ENCODE results near the gene FAM81A.
"Not testable (repeated sequence)": the region's sequence is repeated elsewhere in the genome, so short reads cannot be mapped to it uniquely, and the experiment has no call there.

The FAM81A gene

GRCh38 chr15:59437817-59438624 lies at the start of gene FAM81A:
FAM81A (plus strand) TSS chr15:59438186; CDS start chr15:59458627, 20,441 bp downstream.
- DNase-seq (ENCODE audit: extremely low read depth in 1 of 2, low read depth in 1 of 2), result no peak

- no peak for DNase-seq (ENCODE audit: extremely low read depth in 1 of 2, low read depth in 1 of 2)
Measured at GRCh38 chr15:59388670-59389069, 49.3 kb upstream of the FAM81A start.

- no peak for DNase-seq (ENCODE audit: extremely low read depth in 1 of 2, low read depth in 1 of 2)
Measured at GRCh38 chr15:59392299-59392698, 45.7 kb upstream of the FAM81A start.

GRCh38 chr15:59394166-59394661 lies 43.8 kb upstream of the FAM81A start:
- DNase-seq (ENCODE audit: extremely low read depth in 1 of 2, low read depth in 1 of 2), result no peak

DNA sequence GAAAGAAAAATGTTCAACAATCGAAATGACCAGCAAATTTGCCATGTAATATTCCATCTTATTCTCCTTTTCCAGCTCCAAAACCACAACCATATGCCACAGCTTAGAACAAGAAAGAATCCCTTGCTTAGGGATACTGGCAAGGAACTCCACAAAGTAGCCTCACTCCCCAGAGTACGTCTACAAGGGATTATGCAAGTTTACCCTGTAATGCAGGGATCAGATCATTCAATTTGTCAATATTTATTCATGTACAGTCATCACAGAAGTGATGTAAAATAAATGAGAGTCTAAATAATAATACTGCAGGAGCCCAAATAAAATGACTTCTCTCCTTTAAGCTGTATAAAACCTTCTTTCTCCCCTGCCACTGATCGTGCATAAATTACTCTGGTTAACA lies 41.8 kb upstream of the FAM81A start:
- no peak for DNase-seq (ENCODE audit: extremely low read depth in 1 of 2, low read depth in 1 of 2)

- DNase-seq (ENCODE audit: extremely low read depth in 1 of 2, low read depth in 1 of 2), result no peak
Measured at GRCh38 chr15:59396679-59397078, 41.3 kb upstream of the FAM81A start.

DNA sequence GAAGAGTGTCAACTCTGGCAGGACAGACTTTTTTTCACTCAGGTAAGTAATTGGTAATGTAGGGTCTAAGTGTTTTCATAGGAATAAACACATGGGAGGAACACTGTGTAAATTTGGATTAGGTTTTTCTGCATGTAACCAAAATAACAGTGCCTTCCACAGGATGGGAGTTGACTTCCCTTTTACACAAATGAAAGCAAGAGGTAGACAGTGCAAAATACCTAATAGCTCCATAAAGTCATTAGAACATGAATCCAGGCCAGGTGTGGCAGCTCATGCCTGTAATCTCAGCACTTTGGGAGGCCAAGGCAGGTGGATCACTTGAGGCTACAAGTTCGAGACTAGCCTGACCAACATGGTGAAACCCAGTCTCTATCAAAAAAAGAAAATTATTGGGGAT lies 39.8 kb upstream of the FAM81A start:
- no peak for DNase-seq (ENCODE audit: extremely low read depth in 1 of 2, low read depth in 1 of 2)

- no peak for DNase-seq (ENCODE audit: extremely low read depth in 1 of 2, low read depth in 1 of 2)
Measured at GRCh38 chr15:59399465-59400102, 38.4 kb upstream of the FAM81A start.

GRCh38 chr15:59400103-59400813 lies 37.7 kb upstream of the FAM81A start:
- DNase-seq (ENCODE audit: extremely low read depth in 1 of 2, low read depth in 1 of 2), result no peak

DNA sequence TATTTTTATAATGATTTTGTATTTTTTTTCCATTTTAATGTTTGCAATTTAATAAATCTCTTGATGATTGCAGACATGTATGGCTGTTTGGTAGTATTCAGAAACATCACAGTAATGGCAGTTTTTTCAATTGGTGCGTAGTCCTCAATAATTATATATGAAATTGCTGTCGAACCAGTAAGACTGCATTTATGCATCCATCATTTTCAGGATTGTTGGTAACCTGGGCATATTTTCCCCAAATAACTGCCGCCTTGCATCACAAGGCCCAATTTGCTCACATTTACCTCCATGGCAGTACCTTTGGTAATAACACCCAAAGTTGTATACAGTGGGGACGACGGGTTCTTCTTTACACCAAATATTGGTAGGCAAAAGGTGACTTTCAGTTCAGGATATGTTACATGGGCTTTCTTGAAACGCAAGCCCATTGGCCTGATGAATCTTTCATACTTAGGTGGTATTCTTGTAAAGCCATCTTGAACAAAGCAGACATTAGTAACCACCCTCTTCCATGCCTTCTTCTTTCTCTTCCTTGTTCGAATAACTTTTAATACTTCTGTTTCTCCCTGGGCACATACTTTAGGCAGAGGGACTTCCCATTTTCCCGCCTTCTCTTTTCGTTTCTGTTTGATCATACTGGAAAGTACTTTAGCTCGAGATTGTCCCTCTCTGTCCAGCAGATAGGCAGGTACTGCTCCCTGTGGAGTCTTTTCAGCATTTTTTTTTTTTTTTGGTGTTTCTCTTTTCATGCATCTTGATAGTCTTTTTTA lies 36.7 kb upstream of the FAM81A start:
- DNase-seq (ENCODE audit: extremely low read depth in 1 of 2, low read depth in 1 of 2), result not testable (repeated sequence)

GRCh38 chr15:59401824-59402569 lies 36.0 kb upstream of the FAM81A start:
- DNase-seq (ENCODE audit: extremely low read depth in 1 of 2, low read depth in 1 of 2), result no peak

DNA sequence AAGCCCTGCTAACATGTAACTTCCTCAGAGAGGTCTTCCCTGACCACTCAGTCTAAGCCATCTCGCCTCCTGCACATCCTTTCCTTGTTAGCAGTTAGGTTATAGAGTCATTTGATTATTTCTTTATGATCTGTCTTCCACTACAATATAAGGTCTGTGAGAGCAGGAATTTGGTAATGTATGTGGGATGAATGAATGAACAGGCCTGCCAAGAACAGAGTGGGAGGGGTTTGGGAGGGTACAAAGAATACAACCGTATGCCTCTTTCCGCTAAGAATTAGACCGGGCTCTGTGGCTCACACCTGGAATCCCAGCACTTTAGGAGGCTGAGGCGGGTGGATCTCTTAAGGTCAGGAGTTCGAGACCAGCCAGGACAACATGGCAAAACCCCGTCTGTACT lies 32.9 kb upstream of the FAM81A start:
- DNase-seq (ENCODE audit: extremely low read depth in 1 of 2, low read depth in 1 of 2), result no peak

DNA sequence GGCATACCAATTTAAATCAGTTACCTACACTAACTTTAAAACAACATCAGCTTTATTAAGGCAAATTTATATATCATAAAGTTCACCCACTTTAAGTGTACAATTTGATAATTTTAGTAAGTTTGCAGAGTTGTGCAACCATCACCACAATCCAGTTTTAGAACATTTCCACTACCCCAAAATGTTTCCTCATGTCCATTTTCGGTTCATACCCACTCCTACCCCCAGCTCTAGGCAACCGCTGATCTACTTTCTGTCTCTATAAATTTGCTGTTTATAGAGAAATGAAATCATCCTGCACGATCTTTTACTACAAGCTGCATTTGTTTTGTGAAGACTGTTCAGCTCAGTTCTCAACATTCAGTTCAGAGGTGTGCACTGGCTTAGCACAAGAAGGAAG lies 31.5 kb upstream of the FAM81A start:
- DNase-seq (ENCODE audit: extremely low read depth in 1 of 2, low read depth in 1 of 2), result no peak

GRCh38 chr15:59407946-59408345 lies 30.0 kb upstream of the FAM81A start:
- no peak for DNase-seq (ENCODE audit: extremely low read depth in 1 of 2, low read depth in 1 of 2)

GRCh38 chr15:59410391-59410896 lies 27.5 kb upstream of the FAM81A start:
- no peak for DNase-seq (ENCODE audit: extremely low read depth in 1 of 2, low read depth in 1 of 2)

GRCh38 chr15:59413577-59413976 lies 24.4 kb upstream of the FAM81A start:
- DNase-seq (ENCODE audit: extremely low read depth in 1 of 2, low read depth in 1 of 2), result no peak

DNA sequence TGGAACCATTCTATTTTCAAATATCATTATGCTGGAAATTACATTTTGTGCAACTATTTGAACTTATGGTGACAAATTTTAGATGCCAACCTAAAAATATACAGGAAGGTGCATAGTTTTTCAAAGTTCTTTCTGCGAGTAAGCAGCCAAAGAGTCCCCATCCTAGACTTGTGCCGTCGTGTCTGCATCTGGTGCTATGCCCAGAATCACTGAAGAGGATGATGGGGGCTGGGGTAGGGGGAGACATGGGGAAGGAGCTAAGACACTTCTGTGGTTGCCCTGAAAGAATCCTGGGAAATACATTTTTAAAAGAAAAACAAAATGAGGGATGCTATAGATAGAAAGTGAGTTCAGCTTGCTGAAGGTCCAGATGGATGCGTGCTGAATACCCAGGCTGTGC lies 21.2 kb upstream of the FAM81A start:
- DNase-seq (ENCODE audit: extremely low read depth in 1 of 2, low read depth in 1 of 2), result no peak

DNA sequence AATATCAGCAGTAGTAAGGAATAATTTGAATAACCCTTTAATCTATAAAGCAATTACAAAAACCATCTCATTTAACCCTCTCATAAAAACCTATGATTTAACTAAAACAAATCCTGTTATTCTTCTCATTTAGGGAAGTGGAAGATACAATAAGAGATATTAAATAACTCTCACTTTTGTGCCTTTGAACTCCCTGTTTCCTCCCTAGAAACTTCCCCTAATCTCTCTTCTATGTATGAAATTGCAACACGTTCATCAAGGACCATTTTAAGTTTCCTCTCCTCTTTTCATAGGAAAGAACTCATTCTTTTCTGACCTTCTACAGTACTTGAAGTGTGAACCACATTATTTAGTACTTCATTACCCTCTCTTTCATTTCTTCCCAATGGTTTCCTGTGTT lies 18.8 kb upstream of the FAM81A start:
- no peak for DNase-seq (ENCODE audit: extremely low read depth in 1 of 2, low read depth in 1 of 2)

GRCh38 chr15:59420108-59420507 lies 17.9 kb upstream of the FAM81A start:
- DNase-seq (ENCODE audit: extremely low read depth in 1 of 2, low read depth in 1 of 2), result no peak

All from activated CD8-positive, alpha-beta memory T cell treated with anti-CD3 and anti-CD28 coated beads for 1 hour (primary cell).